Body of pancreas (tissue), 4 donors: ENCODE data around the gene RNF151.

Source experiments
- CTCF ChIP-seq, 7 experiments: fragments of 450-650 bp in 4 of 7; fragments of 200-600 bp in 3 of 7; sonication (generic) in 3 of 7; IDR thresholded peaks; one replicate each; pipeline ENCODE4 v1.5.1; 2016 to 2019; ENCODE audit warnings: antibody characterized with exemption in 7 of 7
- POLR2A ChIP-seq, 3 donors: fragments of 450-650 bp; IDR thresholded peaks; one replicate each; pipeline ENCODE4 v1.6.1; 2016; ENCODE audit warnings: antibody characterized with exemption in 3 of 3, mild to moderate bottlenecking in 2 of 3

- TF ChIP-seq CTCF (IDR thresholded peaks at IDR 0.05) (no peak), POLR2A (IDR thresholded peaks at IDR 0.05) (no peak)
Observed at GRCh38 chr16:1991135-1991551, 24.5 kb downstream of the RNF151 start.
